Fibroblast of lung (primary cell): ENCODE results near the gene TLL2. TPM values are rescaled to one million over a fixed set of nuclear protein-coding genes. Genes with fewer than 3 reads are reported as not detected.
"Not testable (repeated sequence)": the region's sequence is repeated elsewhere in the genome, so short reads cannot be mapped to it uniquely, and the experiment has no call there.

ENCODE experiments used
- DNase-seq, 2 donors: peaks; one replicate each; pipeline versions ENCODE4 v3.0.0 to v3.0.0-alpha.2; 2010; ENCODE audit warnings: low read depth in 2 of 2
- H2AFZ ChIP-seq: 2 replicates; pipeline ENCODE4 v1.5.1; 2012; ENCODE audit warnings: low read length, control low read depth, inconsistent platforms
- H3K27ac ChIP-seq: 2 replicates; pipeline ENCODE4 v1.5.1; 2011; ENCODE audit warnings: low read length, control low read depth; ENCODE audit not compliant: insufficient read depth
- H3K27me3 ChIP-seq: 2 replicates; pipeline ENCODE4 v1.5.1; 2011; ENCODE audit warnings: mild to moderate bottlenecking, low read length; ENCODE audit not compliant: control insufficient read depth, insufficient read depth
- H3K36me3 ChIP-seq: 2 replicates; pipeline ENCODE4 v1.5.1; 2011; ENCODE audit warnings: low read length; ENCODE audit not compliant: control insufficient read depth, insufficient read depth
- H3K4me1 ChIP-seq: 2 replicates; pipeline ENCODE4 v1.5.1; 2011; ENCODE audit warnings: low read length; ENCODE audit not compliant: control insufficient read depth, insufficient read depth; ENCODE audit errors: extremely low read depth
- H3K4me2 ChIP-seq: 2 replicates; pipeline ENCODE4 v1.5.1; 2011; ENCODE audit warnings: low read length, control low read depth; ENCODE audit not compliant: insufficient read depth; ENCODE audit errors: extremely low read depth
- H3K4me3 ChIP-seq, 4 experiments: fragments of 200-600 bp in 1 of 4; sonication (generic) in 1 of 4; replicated peaks in 1 of 4; 2 replicates each; pipeline ENCODE4 v1.5.1; 2011 to 2016; ENCODE audit warnings: low read length in 4 of 4, low read depth in 3 of 4, mild to moderate bottlenecking in 3 of 4, control low read depth in 2 of 4, inconsistent platforms in 1 of 4, mixed read lengths in 1 of 4; ENCODE audit not compliant: insufficient read depth in 1 of 4; ENCODE audit errors: control extremely low read depth in 1 of 4
- H3K79me2 ChIP-seq: 2 replicates; pipeline ENCODE4 v1.5.1; 2012; ENCODE audit warnings: mild to moderate bottlenecking, low read length, inconsistent platforms; ENCODE audit not compliant: control insufficient read depth, insufficient read depth
- H3K9ac ChIP-seq: 2 replicates; pipeline ENCODE4 v1.5.1; 2011; ENCODE audit warnings: mild to moderate bottlenecking, low read length, control low read depth; ENCODE audit not compliant: insufficient read depth
- H3K9me3 ChIP-seq: 2 replicates; pipeline ENCODE4 v1.5.1; 2012; ENCODE audit warnings: low read depth, low read length; ENCODE audit not compliant: control insufficient read depth, insufficient read depth
- H4K20me1 ChIP-seq: 2 replicates; pipeline ENCODE4 v1.5.1; 2011; ENCODE audit warnings: low read length; ENCODE audit not compliant: control insufficient read depth, insufficient read depth; ENCODE audit errors: extremely low read depth
- EZH2 ChIP-seq: IDR thresholded peaks from 2 replicates; pipeline ENCODE4 v1.5.1; 2012; ENCODE audit warnings: low read length, control low read depth, mild to moderate bottlenecking; ENCODE audit errors: missing control alignments
- polyA plus RNA-seq, 2 donors: library from polyadenylated mRNA; depleted of rRNA in 1 of 2; stranded (reverse) in 1 of 2; unstranded in 1 of 2; fragments of >200 nt; gene quantifications; 2 replicates each; pipeline ENCODE4 v1.2.1, GENCODE V29; 2011 to 2012; ENCODE audit warnings: missing spikeins in 1 of 2
- total RNA-seq: library from RNA; depleted of rRNA; stranded (reverse); fragments of >200 nt; gene quantifications from 2 replicates; pipeline ENCODE4 v1.2.1, GENCODE V29; 2014
- TF ChIP-seq, protein P1 (sequence below), 2 donors: IDR thresholded peaks in 1 of 2; conservative IDR thresholded peaks in 1 of 2; 1 replicate in 1 of 2; 2 replicates in 1 of 2; pipeline ENCODE4 v1.5.1; 2011 to 2012; ENCODE audit warnings: low read length in 2 of 2, control low read depth in 1 of 2, inconsistent platforms in 1 of 2, low read depth in 1 of 2, mild to moderate bottlenecking in 1 of 2

The TLL2 gene
- total and polyA plus RNA-seq, 2 donors (not counting 1 experiment from before 2014, with no cell fraction given), result 0.05 to 0.17 TPM

DNA sequence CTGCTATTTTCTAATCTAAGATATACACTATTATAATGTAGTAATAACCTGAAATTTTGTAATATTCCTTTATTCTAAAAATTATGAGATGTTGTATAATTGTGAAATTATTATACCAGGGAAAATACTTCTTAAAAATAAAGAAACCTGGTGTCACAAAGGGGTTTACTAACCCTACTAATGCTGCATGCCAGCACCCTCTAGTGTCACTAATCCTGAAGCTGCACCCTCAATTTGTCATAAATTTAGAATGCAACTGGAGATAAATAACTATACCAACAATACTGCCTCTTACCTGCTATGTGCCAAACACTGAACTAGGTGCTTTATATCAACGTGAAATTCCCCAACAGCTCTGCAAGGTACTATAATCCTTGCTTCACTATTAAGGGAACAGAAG is 42.3 kb upstream of the TLL2 start:
- no peak overlapping the region for H3K4me3 ChIP-seq
- DNase-seq, result peak; percentile 7 to 19
- peaks cover 2% of the 10 kb centered on the region for H4K20me1 ChIP-seq
- no peak overlapping the region for H3K4me2 ChIP-seq
- H3K27me3 ChIP-seq, result no peaks in the 10 kb centered on the region
- H3K36me3 ChIP-seq, result no peaks in the 10 kb centered on the region
- H3K9me3 ChIP-seq, result no peaks in the 10 kb centered on the region
- no peak overlapping the region for H3K9ac ChIP-seq
- no peak for TF ChIP-seq EZH2
- TF ChIP-seq, protein P1, sequence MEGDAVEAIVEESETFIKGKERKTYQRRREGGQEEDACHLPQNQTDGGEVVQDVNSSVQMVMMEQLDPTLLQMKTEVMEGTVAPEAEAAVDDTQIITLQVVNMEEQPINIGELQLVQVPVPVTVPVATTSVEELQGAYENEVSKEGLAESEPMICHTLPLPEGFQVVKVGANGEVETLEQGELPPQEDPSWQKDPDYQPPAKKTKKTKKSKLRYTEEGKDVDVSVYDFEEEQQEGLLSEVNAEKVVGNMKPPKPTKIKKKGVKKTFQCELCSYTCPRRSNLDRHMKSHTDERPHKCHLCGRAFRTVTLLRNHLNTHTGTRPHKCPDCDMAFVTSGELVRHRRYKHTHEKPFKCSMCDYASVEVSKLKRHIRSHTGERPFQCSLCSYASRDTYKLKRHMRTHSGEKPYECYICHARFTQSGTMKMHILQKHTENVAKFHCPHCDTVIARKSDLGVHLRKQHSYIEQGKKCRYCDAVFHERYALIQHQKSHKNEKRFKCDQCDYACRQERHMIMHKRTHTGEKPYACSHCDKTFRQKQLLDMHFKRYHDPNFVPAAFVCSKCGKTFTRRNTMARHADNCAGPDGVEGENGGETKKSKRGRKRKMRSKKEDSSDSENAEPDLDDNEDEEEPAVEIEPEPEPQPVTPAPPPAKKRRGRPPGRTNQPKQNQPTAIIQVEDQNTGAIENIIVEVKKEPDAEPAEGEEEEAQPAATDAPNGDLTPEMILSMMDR (conservative IDR thresholded peaks at IDR 0.05 in 1 of 2, IDR thresholded peaks at IDR 0.05 in 1 of 2; ENCODE audit: low read depth in 1 of 2, low read length in 2 of 2), result peak; percentile 12 to 37
- no peak overlapping the region for H2AFZ ChIP-seq
- H3K4me1 ChIP-seq, result no peaks in the 10 kb centered on the region
- H3K27ac ChIP-seq, result no peak overlapping the region
- H3K79me2 ChIP-seq, result peaks cover 2% of the 10 kb centered on the region

DNA sequence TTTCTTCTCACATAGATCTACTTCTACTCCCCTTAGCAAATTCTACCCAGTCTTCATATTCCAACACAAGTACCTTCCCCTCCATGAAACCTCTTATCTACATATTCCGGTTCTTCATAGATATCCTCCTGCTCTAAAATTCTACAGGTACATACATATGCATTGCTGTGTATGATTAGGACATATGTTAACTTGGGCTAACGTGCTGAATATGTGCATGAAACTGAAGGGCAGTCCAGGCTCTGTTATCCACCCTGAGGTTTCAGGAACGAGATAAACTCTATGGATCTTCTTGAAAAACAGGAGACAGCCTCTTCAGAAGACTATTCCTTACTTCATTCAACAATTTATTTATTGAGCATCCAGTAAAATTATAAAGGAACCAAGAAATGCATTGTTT is 41.6 kb upstream of the TLL2 start:
- Histone ChIP-seq H3K4me1 (no peaks in the 10 kb centered on the region), H3K4me2 (no peak overlapping the region), H3K27me3 (no peaks in the 10 kb centered on the region), H2AFZ (no peak overlapping the region), H3K79me2 (peaks cover 2% of the 10 kb centered on the region), H4K20me1 (peaks cover 2% of the 10 kb centered on the region), H3K9me3 (no peaks in the 10 kb centered on the region), H3K27ac (no peak overlapping the region), H3K9ac (no peak overlapping the region), H3K4me3 (no peak overlapping the region), H3K36me3 (no peaks in the 10 kb centered on the region)
- DNase-seq, result no peak
- TF ChIP-seq, protein P1 (conservative IDR thresholded peaks at IDR 0.05 in 1 of 2, IDR thresholded peaks at IDR 0.05 in 1 of 2; ENCODE audit: low read depth in 1 of 2, low read length in 2 of 2), result no peak
- TF ChIP-seq EZH2, result no peak

DNA sequence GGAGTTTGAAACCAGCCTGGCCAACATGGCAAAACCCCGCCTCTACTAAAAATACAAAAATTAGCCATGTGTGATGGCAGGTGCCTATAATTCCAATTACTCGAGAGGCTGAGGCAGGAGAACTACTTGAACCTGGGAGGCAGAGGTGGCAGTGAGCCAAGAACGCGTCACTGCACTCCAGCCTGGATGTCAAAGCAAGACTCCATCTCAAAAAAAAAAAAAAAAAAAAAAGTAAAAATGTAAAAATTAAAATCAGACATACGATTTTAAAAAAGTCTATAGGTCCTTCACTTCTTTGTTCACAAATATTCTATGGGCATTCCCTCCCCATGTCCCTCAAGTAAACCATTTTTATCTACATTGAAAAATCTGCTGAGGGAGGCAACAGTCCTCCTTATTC is 34.9 kb upstream of the TLL2 start:
- H3K36me3 ChIP-seq, result no peaks in the 10 kb centered on the region
- no peaks in the 10 kb centered on the region for H3K4me1 ChIP-seq
- no peak overlapping the region for H3K27ac ChIP-seq

DNA sequence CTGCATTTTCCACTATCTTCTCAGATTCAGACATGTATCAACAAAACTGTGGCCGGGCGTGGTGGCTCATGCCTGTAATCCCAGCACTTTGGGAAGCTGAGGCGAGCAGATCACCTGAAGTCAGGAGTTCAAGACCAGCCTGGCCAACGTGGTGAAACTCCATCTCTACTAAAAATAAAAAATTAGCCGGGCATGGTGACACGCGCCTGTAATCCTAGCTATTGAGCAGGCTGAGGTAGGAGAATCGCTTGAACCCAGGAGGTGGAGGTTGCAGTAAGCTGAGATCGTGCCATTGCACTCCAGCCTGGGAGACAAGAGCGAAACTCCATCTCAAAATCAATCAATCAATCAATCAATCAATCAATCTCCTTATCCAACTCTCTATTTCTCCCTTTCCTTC is 31.8 kb upstream of the TLL2 start:
- not testable (repeated sequence) for H3K9ac ChIP-seq, H3K4me2 ChIP-seq, H3K27me3 ChIP-seq, H3K9me3 ChIP-seq, H3K4me3 ChIP-seq, H3K4me1 ChIP-seq, H2AFZ ChIP-seq, H3K36me3 ChIP-seq, H3K27ac ChIP-seq, H3K79me2 ChIP-seq, DNase-seq, H4K20me1 ChIP-seq

More for the DNA sequence above, 34.9 kb upstream of the TLL2 start:
- TF ChIP-seq, protein P1 (conservative IDR thresholded peaks at IDR 0.05 in 1 of 2, IDR thresholded peaks at IDR 0.05 in 1 of 2; ENCODE audit: low read depth in 1 of 2, low read length in 2 of 2), result no peak
- no peak for TF ChIP-seq EZH2
- Histone ChIP-seq H3K9ac (no peak overlapping the region), H3K4me2 (no peak overlapping the region), H3K9me3 (no peaks in the 10 kb centered on the region), H3K27me3 (no peaks in the 10 kb centered on the region), H2AFZ (no peak overlapping the region), H3K79me2 (peaks cover 2% of the 10 kb centered on the region), H3K4me3 (no peak overlapping the region), H4K20me1 (peaks cover 2% of the 10 kb centered on the region)
- no peak for DNase-seq
